ENCODE data around the gene SIX5.

The SIX5 gene

DNA sequence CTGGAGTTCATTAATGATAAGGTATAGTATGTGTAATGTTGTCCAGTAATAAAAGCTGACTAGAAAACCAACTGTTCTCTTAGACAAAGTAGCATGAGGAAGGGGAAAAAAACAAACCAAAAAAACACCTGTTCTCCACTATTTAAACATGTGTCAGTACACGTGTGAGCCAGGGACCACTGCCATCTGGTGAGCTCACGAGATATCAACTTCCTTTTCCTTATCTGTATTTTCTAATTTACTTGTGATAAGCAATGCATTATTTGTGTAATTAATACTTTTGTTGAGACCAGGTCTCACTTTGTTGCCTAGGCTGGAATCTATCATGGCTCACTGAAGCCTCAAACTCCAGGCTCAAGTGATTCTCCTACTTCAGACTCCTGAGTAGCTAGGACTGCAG lies 4.3 kb upstream of the SIX5 start:
- no peak for DNase-seq (ENCODE audit: low read depth)

DNA sequence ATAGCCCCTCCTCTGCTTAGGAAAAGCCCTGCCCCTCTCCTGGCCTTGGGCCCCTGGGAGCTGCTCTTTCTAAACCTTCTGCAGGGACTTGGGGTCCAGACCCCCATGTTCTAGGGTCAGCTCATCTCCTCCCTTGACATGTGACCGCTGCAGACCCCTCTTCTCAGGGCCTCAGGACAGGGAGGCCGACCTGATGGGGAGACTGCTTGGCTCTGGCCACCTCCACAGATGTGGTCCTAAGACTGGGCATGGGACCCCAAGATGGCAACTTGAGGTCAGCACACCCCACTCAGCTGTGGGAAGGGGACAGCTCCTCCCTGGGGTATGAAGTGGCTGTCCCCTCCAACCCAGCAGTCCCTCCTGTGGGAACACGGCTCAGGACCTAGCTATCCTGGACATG lies 3.9 kb upstream of the SIX5 start:
- DNase-seq (ENCODE audit: low read depth), result no peak

GRCh38 chr19:45772130-45772840 lies 3.2 kb upstream of the SIX5 start:
- no peak for DNase-seq (ENCODE audit: low read depth)

GRCh38 chr19:45771311-45771933 lies 2.4 kb upstream of the SIX5 start:
- DNase-seq (ENCODE audit: low read depth), result no peak

DNA sequence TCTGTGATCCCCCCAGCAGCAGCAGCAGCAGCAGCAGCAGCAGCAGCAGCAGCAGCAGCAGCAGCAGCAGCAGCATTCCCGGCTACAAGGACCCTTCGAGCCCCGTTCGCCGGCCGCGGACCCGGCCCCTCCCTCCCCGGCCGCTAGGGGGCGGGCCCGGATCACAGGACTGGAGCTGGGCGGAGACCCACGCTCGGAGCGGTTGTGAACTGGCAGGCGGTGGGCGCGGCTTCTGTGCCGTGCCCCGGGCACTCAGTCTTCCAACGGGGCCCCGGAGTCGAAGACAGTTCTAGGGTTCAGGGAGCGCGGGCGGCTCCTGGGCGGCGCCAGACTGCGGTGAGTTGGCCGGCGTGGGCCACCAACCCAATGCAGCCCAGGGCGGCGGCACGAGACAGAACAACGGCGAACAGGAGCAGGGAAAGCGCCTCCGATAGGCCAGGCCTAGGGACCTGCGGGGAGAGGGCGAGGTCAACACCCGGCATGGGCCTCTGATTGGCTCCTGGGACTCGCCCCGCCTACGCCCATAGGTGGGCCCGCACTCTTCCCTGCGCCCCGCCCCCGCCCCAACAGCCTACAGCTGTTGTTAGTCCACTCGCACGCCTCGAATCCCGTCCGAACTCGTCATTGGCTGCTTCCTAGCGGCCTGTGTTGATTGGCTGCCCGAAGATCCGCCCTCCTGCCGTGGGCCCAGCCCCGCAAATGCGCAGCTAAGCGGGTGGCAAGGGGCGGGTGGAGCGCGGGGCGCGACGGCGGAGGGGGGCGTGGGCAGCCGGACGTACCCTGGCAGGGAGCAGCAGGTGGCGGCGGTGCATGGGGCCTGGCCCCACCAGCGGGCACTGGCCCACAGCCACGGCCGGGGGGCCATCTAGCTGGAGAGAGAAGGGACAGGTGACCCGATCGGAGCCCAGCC lies 1.4 kb upstream of the SIX5 start:
- DNase-seq (ENCODE audit: low read depth), result peak; percentile 99

- DNase-seq (ENCODE audit: low read depth), result peak; percentile 54
Measured at GRCh38 chr19:45769821-45770191, 754 bp upstream of the SIX5 start.

GRCh38 chr19:45768655-45768983 lies 433 bp downstream of the SIX5 start:
- DNase-seq (ENCODE audit: low read depth), result peak; percentile 63

GRCh38 chr19:45767881-45768654 lies 984 bp downstream of the SIX5 start:
- peak; percentile 86 for DNase-seq (ENCODE audit: low read depth)

GRCh38 chr19:45767410-45767880 lies 1.6 kb downstream of the SIX5 start:
- peak; percentile 92 for DNase-seq (ENCODE audit: low read depth)

DNA sequence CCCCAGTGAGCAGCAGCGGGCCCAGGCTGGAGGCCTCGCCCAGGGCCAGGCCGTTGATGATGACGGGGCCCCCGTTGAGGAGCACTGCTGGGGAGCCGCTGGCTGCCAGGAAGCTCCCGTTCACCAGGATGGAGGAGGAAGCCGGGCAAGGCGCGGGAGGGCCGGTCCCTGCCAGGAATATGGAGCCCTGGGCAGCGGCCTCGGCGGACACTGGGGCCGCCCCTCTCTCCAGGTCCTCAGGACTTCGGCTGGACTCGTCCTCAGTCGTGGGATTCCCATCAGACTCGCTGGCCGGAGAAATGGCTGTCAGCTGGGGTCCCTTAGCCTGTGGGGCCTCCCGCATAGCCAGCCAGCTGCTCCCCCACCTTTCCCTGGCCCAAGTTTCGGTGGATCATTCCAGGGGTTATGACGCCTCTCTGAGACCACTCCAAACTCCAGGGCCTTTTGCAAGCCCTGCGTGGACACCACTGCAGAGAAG lies 2.1 kb downstream of the SIX5 start:
- peak; percentile 33 for DNase-seq (ENCODE audit: low read depth)

DNA sequence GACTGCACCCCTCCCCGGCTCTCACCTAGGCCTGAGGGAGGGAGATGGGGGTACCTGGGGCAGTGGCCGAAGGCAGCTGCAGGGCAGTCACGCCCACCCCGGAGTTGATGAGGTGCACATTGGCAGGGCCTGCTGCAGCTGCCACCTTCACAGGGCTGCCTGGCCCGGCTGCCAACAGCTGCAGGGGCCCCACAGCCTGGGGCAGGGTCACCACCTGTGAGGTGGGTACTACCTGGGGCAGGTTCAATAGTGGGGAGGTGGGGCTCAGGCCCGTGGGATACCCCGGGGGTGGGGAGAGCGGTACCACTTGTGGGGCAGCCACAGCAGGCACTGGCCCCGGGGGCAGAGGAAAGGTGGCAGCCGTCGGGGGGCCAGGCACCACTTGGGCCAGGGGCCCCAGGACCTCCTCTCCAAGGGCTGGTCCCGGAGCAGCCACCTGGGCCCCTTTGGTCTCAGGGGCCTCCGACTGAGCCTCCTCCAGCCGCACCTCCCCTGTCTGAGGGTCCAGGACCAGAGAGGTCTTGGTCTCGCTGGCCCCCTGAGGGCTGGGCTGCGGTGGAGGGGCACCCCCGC lies 2.7 kb downstream of the SIX5 start:
- no peak for DNase-seq (ENCODE audit: low read depth)

- no peak for DNase-seq (ENCODE audit: low read depth)
Measured at GRCh38 chr19:45765702-45766295, 3.3 kb downstream of the SIX5 start.

DNA sequence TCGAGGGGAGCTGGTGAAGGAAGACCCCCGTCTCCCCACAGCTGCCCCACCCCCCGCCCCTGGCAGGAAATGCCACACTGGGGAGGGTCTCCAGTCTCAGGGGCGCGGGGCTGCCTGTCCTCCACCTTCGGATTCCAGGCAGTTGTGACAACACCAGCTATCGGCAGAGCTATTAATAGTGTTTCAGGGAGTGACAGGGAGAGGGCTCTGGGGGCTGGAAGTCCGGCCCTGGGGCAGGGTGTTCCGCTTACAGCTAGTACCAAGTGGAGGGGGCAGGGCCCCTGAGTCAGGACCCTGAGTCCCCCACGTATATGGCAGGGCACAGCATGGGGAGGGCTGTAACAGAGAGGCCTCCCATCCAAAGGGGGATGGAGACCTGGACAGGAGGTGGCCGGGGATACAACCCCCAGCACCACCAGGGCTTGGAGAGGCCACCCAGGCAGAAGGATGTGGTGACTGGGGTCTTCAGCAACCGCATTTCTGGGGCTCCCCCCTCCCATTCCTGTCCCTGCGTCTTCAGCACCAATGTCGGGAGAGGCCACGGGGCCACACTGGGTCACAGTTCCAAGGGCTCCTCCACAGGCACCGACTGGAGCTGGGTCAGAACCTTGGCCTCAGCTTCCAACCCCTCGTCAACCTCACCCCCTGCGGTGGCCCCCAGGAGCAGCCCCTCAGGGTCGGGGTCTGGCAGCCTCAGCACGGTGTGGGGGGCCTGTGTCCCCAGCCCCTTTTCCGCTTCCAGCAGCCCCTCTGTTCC lies 3.9 kb downstream of the SIX5 start:
- DNase-seq (ENCODE audit: low read depth), result no peak

DNA sequence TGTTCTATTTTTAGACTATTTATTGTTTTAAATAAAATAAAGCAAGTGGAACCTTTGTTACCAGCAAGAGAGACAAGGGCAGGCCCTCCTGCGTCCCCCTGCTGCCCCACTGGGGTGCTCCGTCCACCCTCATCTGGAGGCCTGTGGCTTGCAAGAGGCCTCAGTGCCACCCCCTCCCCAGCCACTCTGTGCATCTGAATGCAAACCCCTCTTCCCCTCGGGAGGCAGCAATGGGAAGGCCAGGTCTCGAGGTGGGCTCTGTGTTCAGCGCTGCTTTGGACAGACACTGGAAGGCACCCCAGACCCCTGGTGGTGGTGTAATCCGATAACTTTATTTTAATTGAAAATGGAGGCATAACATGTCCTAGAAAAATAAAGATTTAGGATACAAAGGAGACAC lies 4.6 kb downstream of the SIX5 start:
- no peak for DNase-seq (ENCODE audit: low read depth)

GRCh38 chr19:45763691-45764294 lies 5.3 kb downstream of the SIX5 start:
- DNase-seq (ENCODE audit: low read depth), result no peak

DNA sequence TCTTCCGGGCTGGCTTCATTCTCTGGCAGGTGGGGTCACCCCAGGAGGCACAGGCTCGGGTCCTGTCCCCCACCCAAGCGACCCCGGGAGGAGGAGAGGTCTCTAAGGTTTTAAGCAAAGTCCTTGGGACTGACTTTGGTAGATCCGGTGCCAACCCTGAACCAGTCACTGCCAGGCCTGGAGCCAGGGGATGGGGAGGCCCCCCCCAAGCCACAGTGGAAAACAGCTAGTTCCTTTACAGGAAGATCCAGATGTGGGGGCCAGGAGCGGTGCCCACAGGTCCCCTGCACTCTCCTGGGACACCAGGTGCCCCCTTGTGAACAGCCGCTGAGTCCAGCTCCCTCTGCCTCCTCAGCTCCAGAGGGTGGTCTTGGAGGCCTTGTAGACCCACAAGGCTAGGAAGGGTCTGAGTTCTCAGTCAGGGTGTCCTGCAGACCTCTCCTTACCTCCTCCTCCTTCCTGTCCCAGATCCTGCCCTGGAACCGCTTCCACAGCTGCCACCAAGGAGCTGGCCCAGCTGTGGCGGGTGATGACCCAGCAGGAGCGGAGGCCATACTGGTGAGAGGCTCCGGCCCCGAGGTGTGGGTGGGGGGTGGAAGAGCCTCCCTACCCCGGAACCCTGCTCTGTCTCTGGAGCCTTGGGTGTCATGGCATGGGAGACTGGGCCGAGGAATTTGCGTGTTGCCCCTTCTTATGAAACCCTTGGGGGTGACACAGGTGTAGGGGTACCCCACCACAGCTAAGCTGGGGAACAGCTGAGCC lies 6.0 kb downstream of the SIX5 start:
- DNase-seq (ENCODE audit: low read depth), result no peak

DNA sequence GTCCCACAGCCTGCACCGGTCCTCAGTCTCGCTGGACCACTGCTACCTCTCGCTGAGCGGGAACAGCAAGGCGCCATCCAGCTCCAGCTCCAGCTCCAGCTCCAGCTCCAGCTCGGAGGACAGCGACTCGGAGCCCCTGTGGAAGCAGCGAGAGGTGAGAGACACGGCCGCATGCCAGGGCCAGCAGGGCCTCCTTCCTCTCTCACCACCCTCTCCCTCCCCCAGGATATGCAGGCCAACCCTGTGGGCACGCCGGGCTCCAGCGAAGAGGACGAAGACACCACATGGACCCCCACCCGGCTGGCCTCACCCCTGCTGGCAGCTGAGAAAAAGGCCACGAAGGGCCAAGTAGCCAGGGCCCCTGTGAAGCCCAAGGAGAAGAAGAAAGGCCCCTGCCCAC lies 7.3 kb downstream of the SIX5 start:
- DNase-seq (ENCODE audit: low read depth), result no peak

DNA sequence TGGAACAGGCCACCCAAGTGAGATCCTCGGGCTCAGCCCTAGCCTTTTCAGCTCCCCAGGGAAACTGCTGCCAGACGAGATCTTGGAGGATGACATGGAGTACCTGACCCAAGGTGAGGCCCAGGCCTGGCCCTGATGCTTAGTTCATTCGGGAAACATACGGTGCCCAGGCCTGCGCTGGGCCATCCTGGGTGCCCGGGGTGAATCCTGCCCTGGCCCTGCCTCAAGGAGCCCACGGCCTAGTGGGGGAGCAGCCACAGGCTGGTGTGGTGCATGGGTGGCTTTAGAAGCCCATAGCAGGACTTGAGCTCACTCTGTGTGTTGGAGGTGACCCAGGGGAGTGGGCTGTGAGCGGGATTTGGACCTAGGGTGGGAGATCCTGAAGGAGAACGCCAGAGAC lies 10.1 kb downstream of the SIX5 start:
- DNase-seq (ENCODE audit: low read depth), result no peak

DNA sequence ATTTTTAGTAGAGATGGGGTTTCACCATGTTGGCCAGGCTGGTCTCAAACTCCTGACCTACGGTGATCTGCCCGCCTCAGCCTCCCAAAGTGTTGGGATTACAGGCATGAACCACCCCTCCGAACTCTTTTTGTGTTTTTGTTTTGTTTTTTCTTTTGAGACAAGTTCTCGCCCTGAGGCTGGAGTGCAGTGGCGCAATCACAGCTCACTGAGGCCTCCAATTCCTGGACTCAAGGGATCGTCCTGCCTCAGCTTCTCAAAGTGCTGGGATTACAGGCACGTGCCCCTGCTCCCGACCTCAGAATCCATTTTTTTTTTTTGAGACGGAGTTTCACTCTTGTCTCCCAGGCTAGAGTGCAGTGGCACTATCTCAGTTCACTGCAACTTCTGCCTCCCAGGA lies 11.4 kb downstream of the SIX5 start:
- no peak for DNase-seq (ENCODE audit: low read depth)
